Activated naive CD4-positive, alpha-beta T cell treated with anti-CD3 and anti-CD28 coated beads, Interleukin-2, amount 50 U/mL, for 72 hours (primary cell): ENCODE results near the gene SCN4A. TPM values are rescaled to one million over a fixed set of nuclear protein-coding genes. Genes with fewer than 3 reads are reported as not detected.

Experiments
- ATAC-seq, 2 donors: fragments of 150-1000 bp; cut with Tn5 transposase; 2 replicates each; pipeline ENCODE4 v1.10.0; 2021; ENCODE audit warnings: mild to moderate bottlenecking in 2 of 2, moderate library complexity in 2 of 2
- DNase-seq, 2 donors: peaks; one replicate each; pipeline ENCODE4 v3.0.0; 2021 to 2022; ENCODE audit warnings: low spot score in 2 of 2
- H3K27ac Mint-ChIP-seq, 2 donors: one replicate each; pipeline ENCODE4 v1.8.0; 2022; ENCODE audit warnings: mild to moderate bottlenecking in 2 of 2, mixed read lengths in 2 of 2
- H3K36me3 Mint-ChIP-seq, 2 donors: one replicate each; pipeline ENCODE4 v1.8.0; 2022; ENCODE audit warnings: mixed read lengths in 2 of 2
- H3K9me3 Mint-ChIP-seq, 2 donors: one replicate each; pipeline ENCODE4 v1.8.0; 2022; ENCODE audit warnings: mixed read lengths in 2 of 2
- total RNA-seq, 2 donors: library from RNA; stranded (reverse); gene quantifications; one replicate each; pipeline ENCODE4 v1.2.3, GENCODE V29; 2022

SCN4A gene
- total RNA-seq, 2 donors from 2014 or later: 0.10 TPM; not detected in 1

DNA sequence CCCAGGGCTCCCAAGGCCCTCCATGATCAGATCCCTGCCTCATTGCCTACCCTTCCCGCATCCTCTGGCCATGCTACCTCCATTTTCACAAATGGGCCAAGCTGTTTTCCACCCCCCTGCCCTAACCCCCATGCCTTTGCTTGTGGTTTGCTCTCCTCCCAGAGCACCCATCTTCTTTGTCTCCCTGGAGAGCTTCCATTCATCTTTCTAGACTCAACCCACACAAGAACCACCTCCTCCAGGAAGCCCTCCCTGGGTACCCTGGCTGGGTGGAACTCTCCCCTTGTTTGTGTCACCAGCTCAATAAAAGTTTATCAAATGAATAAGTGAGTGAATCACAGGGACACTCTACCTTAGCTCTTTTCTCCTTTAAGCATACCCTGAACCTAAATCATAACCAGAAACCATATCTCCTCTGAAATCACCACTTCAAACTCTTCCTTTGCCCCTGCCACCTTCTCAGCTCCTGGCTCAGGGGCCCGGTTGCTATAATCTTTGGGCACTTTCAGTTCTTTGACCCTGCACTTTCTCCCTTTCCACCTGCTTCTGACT lies 2.9 kb upstream of the SCN4A start:
- DNase-seq: no peak

GRCh38 chr17:63974594-63975192 lies 2.0 kb upstream of the SCN4A start:
- Mint-ChIP-seq H3K36me3 (no peaks in the 10 kb centered on the region), H3K9me3 (no peaks in the 10 kb centered on the region), H3K27ac (peak overlapping the region in 1 of 2 donors; percentile 16)
- DNase-seq (no peak), ATAC-seq (peak; percentile 66 to 71)

More for the DNA sequence above, 2.9 kb upstream of the SCN4A start:
- Mint-ChIP-seq H3K27ac (peak overlapping the region in 1 of 2 donors; percentile 16), H3K9me3 (no peaks in the 10 kb centered on the region), H3K36me3 (no peaks in the 10 kb centered on the region)
- peak; percentile 58 to 63 for ATAC-seq

GRCh38 chr17:63973930-63974593 lies 1.3 kb upstream of the SCN4A start:
- Mint-ChIP-seq H3K9me3 (no peaks in the 10 kb centered on the region), H3K36me3 (no peaks in the 10 kb centered on the region), H3K27ac (no peak overlapping the region)
- no peak for ATAC-seq
- no peak for DNase-seq

DNA sequence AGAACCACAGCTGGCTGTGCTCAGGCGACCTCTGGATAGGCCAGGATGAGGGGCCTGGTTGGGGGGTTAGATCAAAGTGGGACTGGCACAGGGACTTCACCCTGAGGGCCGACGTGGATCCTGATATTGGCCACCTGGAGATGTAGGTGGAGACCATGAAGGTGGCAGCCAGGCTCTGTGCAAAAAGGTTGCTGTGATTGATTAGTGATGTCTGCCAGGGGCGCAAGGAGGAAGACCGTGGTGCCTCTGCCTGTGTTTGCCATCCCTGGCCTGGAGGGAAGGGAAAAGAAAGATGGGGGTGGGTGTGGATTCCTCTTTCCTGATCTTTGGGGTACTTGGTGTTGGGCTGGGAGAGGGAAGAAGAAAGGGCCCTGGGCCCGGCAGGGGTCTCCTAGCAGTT lies 529 bp upstream of the SCN4A start:
- Mint-ChIP-seq H3K9me3 (no peaks in the 10 kb centered on the region), H3K36me3 (no peaks in the 10 kb centered on the region), H3K27ac (no peak overlapping the region)
- no peak for DNase-seq
- no peak for ATAC-seq

- no peak for DNase-seq
- Mint-ChIP-seq H3K36me3 (no peaks in the 10 kb centered on the region), H3K27ac (peak overlapping the region in 1 of 2 donors; percentile 31), H3K9me3 (no peaks in the 10 kb centered on the region)
- no peak for ATAC-seq
These were observed 3.4 kb downstream of the SCN4A start for GRCh38 chr17:63969278-63969677.

GRCh38 chr17:63967953-63968352 lies 4.8 kb downstream of the SCN4A start:
- Mint-ChIP-seq H3K36me3 (no peaks in the 10 kb centered on the region), H3K9me3 (no peaks in the 10 kb centered on the region), H3K27ac (peak overlapping the region in 1 of 2 donors; percentile 53)
- peak; percentile 57 to 70 for ATAC-seq
- DNase-seq: no peak

- DNase-seq (no peak), ATAC-seq (peak; percentile 79 to 89)
- no peak overlapping the region for H3K27ac Mint-ChIP-seq
These were observed 6.0 kb downstream of the SCN4A start for GRCh38 chr17:63966646-63967264.

DNA sequence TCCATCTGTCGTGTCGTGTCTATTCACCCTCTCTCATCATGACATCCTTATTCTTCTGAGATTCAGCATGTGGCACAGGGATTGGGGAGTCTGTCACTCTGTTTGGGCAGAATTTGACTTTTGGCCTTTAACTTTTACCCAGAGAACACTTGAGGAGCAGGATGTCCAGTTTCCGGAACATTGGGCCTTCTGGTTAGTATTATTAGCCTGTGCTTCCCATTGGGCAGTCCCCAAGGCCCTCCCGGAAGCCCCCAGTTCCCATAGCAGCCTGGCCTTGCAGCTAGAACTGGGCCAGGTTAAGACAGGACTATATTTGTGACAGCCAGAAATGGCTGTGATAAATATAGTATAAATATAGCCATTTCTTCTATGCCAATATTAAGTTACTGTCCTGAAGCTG lies 9.6 kb downstream of the SCN4A start:
- DNase-seq: no peak
- ATAC-seq: no peak
- Mint-ChIP-seq H3K36me3 (no peaks in the 10 kb centered on the region), H3K9me3 (no peaks in the 10 kb centered on the region), H3K27ac (peak overlapping the region in 1 of 2 donors; percentile 2)

More at GRCh38 chr17:63966646-63967264, 6.0 kb downstream of the SCN4A start:
- Mint-ChIP-seq H3K9me3 (no peaks in the 10 kb centered on the region), H3K36me3 (no peaks in the 10 kb centered on the region)

DNA sequence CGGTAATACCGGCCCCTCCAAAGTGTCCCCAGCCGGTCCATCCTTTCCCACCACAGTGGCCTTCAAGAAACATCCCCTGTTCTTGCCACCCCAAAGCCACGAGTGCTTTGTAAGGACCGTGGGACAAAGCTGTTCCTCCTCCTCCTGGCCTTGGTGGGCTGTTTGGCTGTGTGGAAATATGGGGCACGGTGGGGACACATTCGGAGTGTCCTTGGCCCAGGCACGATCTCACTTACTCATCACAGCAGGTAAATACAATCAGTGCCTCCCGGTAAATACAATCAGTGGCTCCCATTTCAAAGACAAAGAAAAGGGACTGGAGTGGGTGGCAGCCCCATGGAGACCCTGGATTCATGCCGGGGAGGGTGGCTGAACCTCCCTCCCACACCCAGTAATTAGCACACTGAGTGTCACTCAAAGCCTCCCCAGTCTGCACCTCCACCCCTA lies 10.4 kb downstream of the SCN4A start:
- no peaks in the 10 kb centered on the region for H3K9me3 Mint-ChIP-seq
- H3K27ac Mint-ChIP-seq: peak overlapping the region in 1 of 2 donors; percentile 2
- ATAC-seq (no peak), DNase-seq (no peak)
- H3K36me3 Mint-ChIP-seq: no peaks in the 10 kb centered on the region

GRCh38 chr17:63961355-63962212 lies 11.1 kb downstream of the SCN4A start:
- Mint-ChIP-seq H3K9me3 (no peaks in the 10 kb centered on the region), H3K27ac (no peak overlapping the region), H3K36me3 (no peaks in the 10 kb centered on the region)
- DNase-seq (no peak), ATAC-seq (peak; percentile 43 to 71)

GRCh38 chr17:63960430-63960829 lies 12.3 kb downstream of the SCN4A start:
- no peaks in the 10 kb centered on the region for H3K36me3 Mint-ChIP-seq
- no peaks in the 10 kb centered on the region for H3K9me3 Mint-ChIP-seq
- no peak for DNase-seq
- no peak for ATAC-seq
- H3K27ac Mint-ChIP-seq: no peak overlapping the region

DNA sequence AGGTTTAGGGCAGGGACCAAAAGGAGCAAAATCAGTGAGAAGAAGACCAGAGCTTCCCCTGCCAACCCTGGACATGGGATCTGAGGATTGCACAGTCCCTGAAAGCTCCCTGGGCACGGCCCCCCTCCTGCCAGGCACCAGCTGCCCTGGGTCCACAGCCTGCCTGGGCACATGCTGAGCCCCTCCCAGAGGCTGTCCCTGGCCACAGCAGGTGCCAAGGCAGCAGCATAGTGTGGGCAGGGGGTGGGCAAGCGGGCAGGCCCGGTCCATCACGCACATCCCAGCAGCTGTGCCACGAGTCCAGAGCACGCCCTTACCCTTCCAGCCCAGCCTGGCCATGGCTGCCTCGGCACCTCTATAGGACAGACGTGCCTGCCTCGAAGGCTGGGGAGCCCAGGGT lies 12.7 kb downstream of the SCN4A start:
- Mint-ChIP-seq H3K36me3 (no peaks in the 10 kb centered on the region), H3K27ac (no peak overlapping the region), H3K9me3 (no peaks in the 10 kb centered on the region)
- ATAC-seq (no peak), DNase-seq (no peak)

GRCh38 chr17:63956296-63956920 lies 16.3 kb downstream of the SCN4A start:
- DNase-seq (no peak), ATAC-seq (peak in 1 of 2 donors; percentile 42)
- Mint-ChIP-seq H3K36me3 (no peaks in the 10 kb centered on the region), H3K27ac (no peak overlapping the region), H3K9me3 (no peaks in the 10 kb centered on the region)

DNA sequence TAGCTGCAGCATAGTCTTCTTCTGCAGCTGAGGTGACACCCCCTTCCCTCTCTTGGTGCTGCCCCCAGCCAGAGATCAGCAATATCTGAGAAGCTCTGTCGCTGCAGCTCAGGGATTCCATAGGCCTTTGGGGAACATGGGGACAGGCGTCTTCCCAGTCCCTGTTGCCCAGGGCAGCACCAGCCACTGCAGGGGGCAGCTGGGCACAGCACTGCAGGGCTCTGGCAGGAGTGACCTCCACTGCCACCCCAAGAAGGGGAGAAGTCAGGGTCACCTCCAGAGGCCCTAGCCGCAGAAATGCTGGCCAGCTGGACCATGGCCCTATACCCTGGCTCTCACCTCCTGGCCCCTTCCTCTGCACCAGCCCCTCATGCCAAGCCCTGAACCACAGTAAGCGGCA lies 16.9 kb downstream of the SCN4A start:
- H3K27ac Mint-ChIP-seq: no peak overlapping the region
- no peak for DNase-seq
- no peak for ATAC-seq
- no peaks in the 10 kb centered on the region for H3K9me3 Mint-ChIP-seq
- no peaks in the 10 kb centered on the region for H3K36me3 Mint-ChIP-seq

- no peak overlapping the region for H3K27ac Mint-ChIP-seq
- DNase-seq (no peak), ATAC-seq (peak; percentile 4 to 9)
- H3K9me3 Mint-ChIP-seq: no peaks in the 10 kb centered on the region
- H3K36me3 Mint-ChIP-seq: no peaks in the 10 kb centered on the region
These were observed 17.5 kb downstream of the SCN4A start for GRCh38 chr17:63955232-63955631.

DNA sequence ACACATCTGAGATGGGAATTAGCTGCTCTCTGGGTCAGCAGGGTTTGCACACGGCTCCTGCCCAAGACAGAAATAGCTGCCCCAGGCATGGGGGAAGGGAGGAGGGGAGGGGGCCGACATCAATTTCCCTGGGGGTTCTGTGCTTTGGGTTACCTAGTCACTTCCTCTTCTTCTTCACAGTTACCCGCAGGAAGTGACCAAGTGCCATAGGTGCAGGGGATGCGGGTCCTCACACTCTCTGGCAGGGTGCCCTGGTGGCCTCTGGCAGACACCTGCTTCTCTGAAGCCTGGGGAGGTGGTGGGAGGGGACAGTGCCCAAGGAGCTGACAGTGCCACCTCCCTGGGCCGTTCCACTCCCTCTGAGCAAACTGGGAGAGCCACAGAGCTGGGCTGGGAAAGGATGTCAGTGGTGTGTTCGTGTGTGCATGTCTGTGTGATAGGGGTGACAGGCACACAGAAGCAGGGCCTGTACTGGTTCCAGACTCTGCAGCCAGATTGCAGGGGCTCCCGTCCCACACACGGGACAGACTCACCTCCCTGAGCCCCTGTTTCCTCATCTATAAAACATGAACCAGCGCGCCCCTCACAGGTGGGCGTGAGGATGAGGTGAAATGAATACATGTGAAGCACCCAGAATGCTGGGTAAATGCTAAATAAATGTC lies 18.2 kb downstream of the SCN4A start:
- no peaks in the 10 kb centered on the region for H3K36me3 Mint-ChIP-seq
- peak overlapping the region; percentile 53 to 72 for H3K27ac Mint-ChIP-seq
- DNase-seq: no peak
- H3K9me3 Mint-ChIP-seq: no peaks in the 10 kb centered on the region
- ATAC-seq: peak; percentile 57 to 80
